Uterus (tissue), 4 donors: ENCODE data around the gene NOBOX. TPM values are rescaled to one million over a fixed set of nuclear protein-coding genes. Genes with fewer than 3 reads are reported as not detected.

ENCODE experiments used
- small RNA-seq: library from RNA; depleted of rRNA; stranded (forward); fragments of <200 nt; gene quantifications from one replicate; pipeline ENCODE3, GENCODE V24; 2016
- total RNA-seq, 4 donors: library from RNA; depleted of rRNA in 3 of 4; stranded (reverse); fragments of >200 nt in 3 of 4; gene quantifications; one replicate each; pipeline versions ENCODE4 v1.1.0 to v1.2.4, GENCODE V29; 2014 to 2023
- donor health status: DM: yes; HTN: yes; CAD: no.

NOBOX gene
- total RNA-seq, 4 donors from 2014 or later, result not detected

Small RNA genes lying within 50 kb of the gene (small RNA-seq; reads per million reads assigned to genes)
- gene RNU6ATAC40P, result not detected

Other genes starting within 250 kb of the NOBOX start
- gene CTAGE4, start 220.2 kb downstream of the NOBOX start, total RNA-seq, result 1 to 10 TPM in 1 of 4 donors, under 1 TPM in 2, not detected in 1; 0.26 to 7.2 (median 0.29) TPM
- 1 to 10 TPM in 3 of 4 donors, under 1 TPM in 1; 0.29 to 8.6 (median 4.4) TPM for gene ARHGEF35, start 207.9 kb downstream of the NOBOX start, total RNA-seq
- gene OR2A42, start 164.1 kb downstream of the NOBOX start, total RNA-seq, result 1 to 10 TPM in 1 of 4 donors, under 1 TPM in 1, not detected in 2; 0.15 to 4.1 TPM
- gene OR2A7, start 138.9 kb downstream of the NOBOX start, total RNA-seq, result 1 to 10 TPM in 3 of 4 donors, not detected in 1; 2.8 to 3.8 (median 3.2) TPM
- gene CTAGE8, start 134.4 kb downstream of the NOBOX start, total RNA-seq, result 1 to 10 TPM in 1 of 4 donors, not detected in 3; 1.5 TPM
- 1 to 10 TPM in 1 of 4 donors, under 1 TPM in 1, not detected in 2; 0.48 to 3.8 TPM for gene OR2A1, start 91.3 kb downstream of the NOBOX start, total RNA-seq
- gene ARHGEF5, start 48.3 kb downstream of the NOBOX start, total RNA-seq, result 1 to 10 TPM; 1.3 to 6.8 (median 6.0) TPM